ENCODE data around the gene PCDHGC3. TPM values are rescaled to one million over a fixed set of nuclear protein-coding genes. Genes with fewer than 3 reads are reported as not detected.

Gene PCDHGC3
- total and polyA plus RNA-seq, 9 of the 15 experiments (the other 6 are each of a cell fraction or from before 2014, with no cell fraction given): 0.07 TPM; not detected in 8

DNA sequence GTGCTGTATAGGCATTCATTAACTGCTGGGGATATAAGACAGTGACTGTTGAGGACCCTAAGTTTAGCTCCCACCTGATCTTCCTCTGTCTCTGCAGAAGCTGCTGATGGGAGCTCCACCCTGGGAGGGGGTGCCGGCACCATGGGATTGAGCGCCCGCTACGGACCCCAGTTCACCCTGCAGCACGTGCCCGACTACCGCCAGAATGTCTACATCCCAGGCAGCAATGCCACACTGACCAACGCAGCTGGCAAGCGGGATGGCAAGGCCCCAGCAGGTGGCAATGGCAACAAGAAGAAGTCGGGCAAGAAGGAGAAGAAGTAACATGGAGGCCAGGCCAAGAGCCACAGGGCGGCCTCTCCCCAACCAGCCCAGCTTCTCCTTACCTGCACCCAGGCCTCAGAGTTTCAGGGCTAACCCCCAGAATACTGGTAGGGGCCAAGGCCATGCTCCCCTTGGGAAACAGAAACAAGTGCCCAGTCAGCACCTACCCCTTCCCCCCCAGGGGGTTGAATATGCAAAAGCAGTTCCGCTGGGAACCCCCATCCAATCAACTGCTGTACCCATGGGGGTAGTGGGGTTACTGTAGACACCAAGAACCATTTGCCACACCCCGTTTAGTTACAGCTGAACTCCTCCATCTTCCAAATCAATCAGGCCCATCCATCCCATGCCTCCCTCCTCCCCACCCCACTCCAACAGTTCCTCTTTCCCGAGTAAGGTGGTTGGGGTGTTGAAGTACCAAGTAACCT, 35.3 kb downstream of the PCDHGC3 start:
- BruUV-seq (replicated peaks): no TSS peak
- Histone ChIP-seq H3K27ac (ENCODE audit: extremely low read depth, low read depth, low read length) (no peak overlapping the region), H2AFZ (ENCODE audit: low read depth, low read length) (no peak overlapping the region), H3K79me2 (ENCODE audit: control insufficient read depth, insufficient read depth, low read length) (no peaks in the 10 kb centered on the region), H3K4me2 (ENCODE audit: insufficient read depth, low read length) (no peak overlapping the region), H3K4me1 (replicated peaks in 1 of 2; ENCODE audit: control insufficient read depth in 2 of 2, insufficient read depth in 2 of 2, low read length in 2 of 2) (peaks cover 5 to 17% of the 10 kb centered on the region in 2 experiments; a peak in 3 of 5 replicates), H3K36me3 (ENCODE audit: control insufficient read depth, insufficient read depth, low read length) (peaks cover 30% of the 10 kb centered on the region; the same call in 2 of the 3 replicates), H3K4me3 (no peak overlapping the region), H3K27me3 (ENCODE audit: control insufficient read depth in 2 of 2, insufficient read depth in 2 of 2, low read length in 2 of 2) (peaks cover 0 to 7% of the 10 kb centered on the region in 2 experiments; a peak in 2 of 5 replicates), H3K9ac (ENCODE audit: insufficient read depth in 1 of 2, low read depth in 2 of 2, low read length in 2 of 2) (no peak overlapping the region), H3K9me3 (replicated peaks; ENCODE audit: control insufficient read depth, insufficient read depth, low read depth, low read length) (no peaks in the 10 kb centered on the region), H4K20me1 (replicated peaks; ENCODE audit: control insufficient read depth, insufficient read depth, low read length) (no peaks in the 10 kb centered on the region), H3K9me1 (ENCODE audit: control insufficient read depth, insufficient read depth, low read length) (peaks cover 8% of the 10 kb centered on the region)
- intact Hi-C loops (cut with micrococcal nuclease) (loop anchor here (5.0 to 10.0 kb wide), 3 partner anchors 89 to 276 kb away; partner anchors contain the start of genes PCDHGA11 and PCDHGA3), in situ Hi-C loops (cut with MboI) (no loop called here)
- CTCF ChIA-PET (ENCODE audit: low intra/inter-chr PET ratio): no interaction called here
- no peak for ATAC-seq
- no peak for FAIRE-seq
- peak; percentile 22; the same call in 1 of the 2 replicates for TF ChIP-seq ZNF263 (CRISPR knock-in tag; IDR thresholded peaks at IDR 0.05; ENCODE audit: borderline replicate concordance)
- TF ChIP-seq KLF10 (CRISPR knock-in tag; IDR thresholded peaks at IDR 0.05): no peak
- TF ChIP-seq POLR2G (IDR thresholded peaks at IDR 0.05; ENCODE audit: low read depth, low read length): peak; percentile 60
- 48% methylated on average over 11 of the region's 14 CpGs for WGBS (ENCODE audit: insufficient coverage, low coverage, missing lambda C conversion rate)
- POLR2A ChIA-PET: interaction anchor here (1.0 to 1.1 kb wide), 2 partner anchors 10 to 26 kb away, joined by 3 read pairs; partner anchors contain the start of gene PCDHGC4
- no peak for DNase-seq (ENCODE audit: extremely low read depth in 1 of 4, low spot score in 3 of 4)
